Stimulated activated CD8-positive, alpha-beta memory T cell treated with anti-CD3 and anti-CD28 coated beads, Interleukin-12 subunit alpha, Interleukin-12 subunit beta, amount 100 ng/mL, for 4 hours (primary cell): Measurements from ENCODE around the gene PLA2G3.
"Not testable (repeated sequence)": the region's sequence is repeated elsewhere in the genome, so short reads cannot be mapped to it uniquely, and the experiment has no call there.

ENCODE experiments used
- DNase-seq: peaks from one replicate; pipeline ENCODE4 v3.0.0-alpha.2; 2020; ENCODE audit warnings: low read depth

Gene PLA2G3

DNA sequence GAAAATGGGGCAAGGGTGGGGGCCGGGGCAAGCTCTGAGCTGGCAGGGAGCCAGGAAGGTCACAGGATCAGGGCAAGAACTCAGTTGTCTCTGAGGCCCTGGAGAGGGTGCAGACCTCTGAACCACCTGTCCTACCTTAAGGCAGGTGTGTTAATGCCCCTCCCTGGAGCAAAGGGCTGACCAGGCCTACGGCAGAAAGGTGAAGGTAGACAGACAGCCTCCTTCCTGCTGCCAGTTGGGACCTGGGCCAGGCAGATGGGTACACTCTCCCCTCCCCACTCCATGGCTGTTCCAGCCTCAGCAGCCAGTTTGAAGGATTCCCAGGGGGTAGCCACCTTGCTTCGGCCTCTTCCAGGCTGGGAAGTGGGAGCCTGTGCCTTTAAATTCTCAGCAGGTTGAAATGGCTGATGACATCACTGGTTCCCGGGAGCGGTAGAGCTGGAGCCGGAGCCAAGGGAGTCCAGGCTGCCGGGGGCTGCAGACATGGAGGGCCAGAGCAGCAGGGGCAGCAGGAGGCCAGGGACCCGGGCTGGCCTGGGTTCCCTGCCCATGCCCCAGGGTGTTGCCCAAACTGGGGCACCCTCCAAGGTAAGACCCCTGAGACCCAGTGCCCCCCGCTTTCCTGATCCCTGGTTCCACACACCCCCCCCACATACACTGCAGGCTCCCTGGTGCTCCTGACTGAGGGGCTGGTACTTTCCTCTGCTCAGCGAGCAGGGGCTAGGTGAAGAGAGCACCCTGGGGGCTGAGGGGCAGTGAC is 17.6 kb downstream of the PLA2G3 start, which contains the start of gene INPP5J:
INPP5J (plus strand) TSS at position 435 of the 760 bp plus-strand sequence; CDS start at position 484, 49 bp downstream.
- no peak for DNase-seq

DNA sequence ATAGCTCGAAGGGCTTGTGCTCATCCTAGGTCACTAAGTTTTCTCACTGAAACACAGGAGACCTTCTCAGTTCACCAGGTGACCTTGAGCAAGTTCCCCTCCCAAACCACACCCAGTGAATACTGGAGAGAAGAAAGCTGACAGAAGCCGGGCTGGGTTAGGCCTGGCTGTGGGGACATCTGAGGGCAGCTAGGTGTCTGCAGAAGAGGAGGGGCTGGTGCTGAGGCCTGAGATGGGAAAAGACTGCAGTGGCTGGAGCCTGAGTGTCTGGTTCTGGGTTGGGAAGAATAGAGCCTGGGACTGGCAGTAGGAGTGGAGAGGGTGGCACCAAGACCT is 18.1 kb downstream of the PLA2G3 start:
- DNase-seq: no peak

DNA sequence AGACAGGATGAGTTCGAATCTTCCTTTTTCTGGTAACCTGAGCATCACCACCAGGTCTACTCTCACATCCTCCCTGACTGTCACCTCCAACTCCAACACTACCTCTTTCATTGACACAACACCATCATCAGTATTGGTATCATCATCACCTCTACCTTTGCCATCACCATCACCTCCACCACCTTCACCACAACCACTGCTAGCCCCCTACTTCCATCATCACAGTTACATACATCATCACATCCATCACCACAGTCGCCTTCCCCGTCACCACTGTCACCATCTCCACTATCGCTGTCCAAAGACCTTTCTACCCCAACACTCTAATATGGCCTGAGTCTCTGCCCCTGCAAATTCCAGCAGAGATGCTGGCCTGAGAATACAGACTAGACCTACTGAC is 18.9 kb downstream of the PLA2G3 start:
- DNase-seq: no peak

DNA sequence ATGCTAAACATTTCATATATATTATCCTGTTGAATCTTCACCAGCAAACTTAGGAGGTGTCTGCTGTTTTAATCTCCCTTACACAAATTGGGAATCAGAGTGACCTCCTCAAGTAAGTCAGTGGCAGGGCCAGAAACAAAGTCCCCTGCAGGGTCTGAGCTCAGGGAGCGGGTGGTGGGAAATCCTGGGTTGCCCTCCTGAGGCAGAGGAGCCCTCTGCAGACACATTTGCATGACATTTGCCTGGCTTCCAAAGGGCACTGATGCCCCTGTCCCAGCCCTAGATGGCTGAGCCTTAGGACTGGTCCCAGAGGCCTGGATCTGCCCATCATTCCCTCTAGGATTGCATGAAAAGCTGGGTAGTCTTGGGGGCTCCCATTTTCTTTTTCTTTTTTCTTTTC is 19.7 kb downstream of the PLA2G3 start:
- DNase-seq: no peak

DNA sequence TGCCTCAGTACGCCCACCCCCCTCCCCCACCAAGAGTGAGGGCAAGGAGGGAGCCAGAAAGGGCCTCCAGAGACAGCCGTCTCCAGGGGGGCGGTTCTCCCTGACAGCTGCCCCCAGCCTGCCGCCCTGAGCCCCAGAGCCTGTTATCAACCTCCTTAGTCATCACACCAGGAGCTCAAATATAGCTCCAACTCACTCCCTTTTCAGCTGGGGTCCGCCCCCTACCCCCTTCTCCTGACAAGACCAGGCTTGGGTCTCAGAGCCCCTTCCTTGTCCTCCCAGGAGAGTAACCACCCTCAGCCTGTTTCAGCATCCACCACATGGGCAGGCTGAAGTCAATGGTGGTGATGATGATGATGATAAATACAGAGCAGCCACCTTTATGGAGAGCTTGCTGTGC is 20.1 kb downstream of the PLA2G3 start:
- DNase-seq: no peak

DNA sequence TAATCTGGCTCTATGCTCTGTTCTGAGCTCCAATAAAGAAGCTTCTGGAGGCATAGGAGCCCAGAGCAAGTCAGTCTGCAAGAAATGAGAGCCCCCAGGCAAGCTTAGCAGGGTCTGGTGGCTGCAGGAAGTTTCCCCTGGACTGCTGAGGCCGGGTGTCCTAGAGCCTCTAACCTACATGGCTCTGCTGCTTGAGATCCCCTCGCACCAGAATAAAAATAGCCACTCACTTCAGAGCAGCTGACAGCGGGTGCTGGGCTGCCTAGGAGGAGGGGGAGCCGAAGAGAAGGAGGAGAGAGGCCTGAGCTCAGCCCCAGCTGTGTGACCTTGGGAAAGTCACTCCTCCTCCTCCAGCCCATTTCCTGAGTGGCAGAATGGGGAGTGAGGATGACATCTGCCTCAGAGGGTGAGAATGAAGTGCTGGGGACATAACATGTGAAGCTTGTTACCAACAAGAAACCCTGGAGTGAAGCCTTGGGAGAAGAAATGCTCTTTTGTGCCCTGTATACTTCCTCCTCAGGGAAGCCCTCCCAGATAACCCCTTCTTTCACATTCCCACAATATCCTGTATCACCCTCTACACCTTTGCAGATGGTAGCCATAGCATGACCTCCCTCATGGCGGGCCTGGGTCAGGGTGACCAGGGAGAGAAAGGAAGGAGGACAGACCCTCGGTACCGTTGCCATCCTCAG is 21.1 kb downstream of the PLA2G3 start:
- no peak for DNase-seq

DNA sequence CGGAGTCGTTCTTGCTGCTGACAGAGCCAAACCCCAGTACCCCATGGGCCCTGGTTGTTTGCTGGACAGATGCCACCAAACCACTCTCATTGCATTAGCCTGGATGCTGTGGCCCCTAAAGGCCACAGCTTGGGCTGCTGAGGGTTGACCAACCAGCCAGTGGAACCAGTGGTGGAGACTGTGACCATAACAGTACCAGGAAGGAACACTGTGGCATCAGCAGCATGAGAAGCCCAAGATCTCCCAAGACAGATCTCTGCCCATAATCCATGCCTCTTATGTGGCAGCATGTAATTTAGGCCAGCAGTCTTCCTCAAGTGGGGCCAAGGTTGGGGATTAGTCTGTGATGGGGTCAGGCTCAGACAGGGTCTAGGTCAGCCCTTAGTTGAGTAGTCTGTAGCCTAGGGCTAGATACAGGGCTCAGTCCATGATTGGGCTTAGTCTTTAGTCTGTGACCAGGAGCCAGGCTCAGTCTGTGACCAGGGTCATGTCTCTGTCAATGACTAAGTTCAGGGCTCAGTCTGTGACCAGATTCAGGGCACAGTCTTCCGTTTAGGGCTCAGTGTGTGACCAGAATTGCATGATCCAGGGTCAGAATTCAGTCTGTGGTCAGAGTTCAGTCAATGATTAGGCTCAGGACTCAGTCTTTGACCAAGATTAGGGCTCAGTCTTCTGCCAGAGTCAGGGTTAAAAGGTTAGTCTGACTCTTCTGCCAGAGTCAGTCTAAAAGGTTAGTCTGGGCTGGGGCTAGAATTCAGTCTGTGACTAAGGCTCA is 22.1 kb downstream of the PLA2G3 start:
- DNase-seq: no peak

DNA sequence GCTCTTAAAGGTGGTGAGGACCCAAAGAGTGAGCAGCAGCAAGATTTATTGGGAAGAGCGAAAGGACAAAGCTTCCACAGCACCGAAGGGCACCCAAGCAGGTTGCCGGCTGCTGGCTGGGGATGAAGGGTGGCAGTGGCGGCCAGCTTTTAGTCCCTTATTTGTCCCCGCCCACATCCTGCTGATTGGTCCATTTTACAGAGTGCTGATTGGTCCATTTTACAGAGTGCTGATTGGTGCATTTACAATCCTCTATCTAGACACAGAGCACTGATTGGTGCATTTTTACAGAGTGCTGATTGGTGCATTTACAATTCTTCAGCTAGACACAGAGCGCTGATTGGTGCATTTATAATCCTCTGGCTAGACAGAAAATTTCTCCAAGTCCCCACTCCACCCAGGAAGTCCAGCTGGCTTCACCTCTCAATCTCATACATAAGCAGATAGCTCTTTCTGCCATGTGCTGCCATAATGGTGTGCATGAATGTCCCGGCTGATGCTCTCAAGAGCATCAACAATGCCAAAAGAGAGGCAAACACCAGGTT is 27.7 kb downstream of the PLA2G3 start:
- DNase-seq: not testable (repeated sequence)

DNA sequence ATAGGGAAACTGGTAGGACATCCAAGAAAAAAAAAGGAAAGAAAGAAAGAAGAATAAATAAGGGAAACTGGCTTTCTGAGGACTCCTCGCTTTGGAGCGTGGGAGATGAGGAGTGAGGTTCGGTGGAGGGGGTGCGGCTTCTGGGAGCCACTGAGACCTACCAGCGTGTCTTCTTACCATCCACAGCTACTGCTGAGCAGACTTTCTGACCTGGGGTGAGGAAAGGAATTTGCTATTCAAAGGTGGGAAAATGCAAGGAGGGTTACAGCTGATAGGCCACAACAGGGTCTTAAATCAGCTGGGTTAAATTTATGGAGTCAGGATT is 32.5 kb downstream of the PLA2G3 start:
- no peak for DNase-seq

DNA sequence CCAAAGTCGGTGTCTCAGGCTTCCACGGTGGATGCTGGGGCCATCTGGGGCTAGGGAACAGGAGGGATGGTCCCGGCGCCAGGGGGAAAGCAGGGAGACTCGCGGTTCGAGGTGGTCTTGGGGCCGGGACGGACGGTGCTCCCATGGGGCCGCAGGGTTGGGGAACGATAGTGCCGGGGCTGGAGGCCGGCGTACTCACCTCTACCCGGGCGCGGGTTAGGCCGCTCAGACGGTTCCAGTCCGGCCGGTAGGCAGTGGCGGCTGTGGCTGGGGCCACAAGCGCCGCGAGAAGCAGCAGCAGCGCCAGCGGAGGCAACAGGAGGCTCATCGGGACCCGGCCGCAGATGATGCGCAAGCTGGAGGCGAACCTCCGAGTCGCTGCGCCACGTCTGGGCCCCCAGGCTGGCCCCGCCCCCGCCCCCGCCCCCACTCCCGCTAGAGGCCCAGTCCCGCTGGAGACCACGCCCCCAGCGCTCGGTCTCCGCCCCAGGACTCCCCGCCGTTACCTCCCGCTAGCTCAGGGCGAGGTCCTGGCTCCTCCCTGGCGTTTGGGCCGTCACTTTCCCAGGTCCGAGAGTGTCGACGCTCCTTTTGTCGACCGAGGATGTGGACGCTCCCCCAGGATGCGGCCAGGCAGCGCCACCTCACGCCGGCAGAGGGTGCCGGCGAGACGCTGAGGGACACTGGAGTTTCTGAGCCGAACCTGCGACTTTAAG is 33.0 kb downstream of the PLA2G3 start, which contains the start of gene SELENOM:
SELENOM (minus strand) TSS at position 391 of the 716 bp plus-strand sequence; CDS start at position 328, 63 bp downstream.
- DNase-seq: peak; percentile 72

DNA sequence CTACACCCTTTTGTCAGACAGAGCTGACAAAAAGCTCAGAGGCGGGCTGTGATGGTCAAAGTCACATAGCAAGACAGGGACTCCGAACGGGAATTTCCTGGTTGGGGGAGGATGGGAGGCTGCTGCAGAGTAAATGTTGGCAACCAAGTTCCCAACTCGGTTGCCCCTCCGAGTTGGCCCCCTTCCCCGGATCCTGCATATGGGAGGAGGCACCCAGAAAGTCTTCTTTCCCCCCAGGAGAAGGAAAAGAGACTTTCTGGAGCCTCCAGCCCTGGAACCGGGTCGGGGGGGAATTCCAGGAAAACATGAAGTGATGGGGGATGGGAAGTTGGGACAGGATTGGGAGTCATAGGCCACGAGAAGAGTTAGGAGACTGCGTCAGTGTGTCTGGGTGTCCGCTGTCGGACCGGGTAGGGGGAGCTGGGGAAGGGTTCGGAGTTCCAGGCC is 33.6 kb downstream of the PLA2G3 start:
- DNase-seq: no peak

DNA sequence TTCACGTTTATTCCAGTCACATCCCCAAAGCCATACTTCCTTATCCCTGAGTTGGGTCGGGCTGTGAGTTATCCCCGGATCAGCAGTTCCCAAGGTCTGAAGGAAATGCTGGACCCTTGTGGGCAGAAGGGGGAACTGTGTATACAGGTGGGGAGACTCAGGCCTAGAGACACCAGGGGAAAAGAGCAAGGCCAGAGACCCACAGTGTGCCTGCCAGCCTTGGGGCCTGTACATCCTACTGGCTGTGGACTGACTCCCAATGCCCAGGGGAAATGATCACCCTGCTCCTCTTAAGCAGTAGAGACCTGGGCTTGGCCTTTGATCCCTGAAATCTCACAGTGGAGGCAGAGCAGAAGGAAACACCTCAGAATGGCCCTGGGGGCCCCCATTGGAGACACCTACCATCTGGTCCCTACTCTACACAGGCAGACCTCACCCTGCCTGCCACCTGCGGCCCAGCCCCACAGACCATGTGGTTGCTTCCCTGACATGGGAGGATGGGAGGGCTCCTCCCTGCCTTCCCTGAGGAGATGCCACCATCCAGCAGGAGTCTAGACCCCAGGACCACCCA is 34.2 kb downstream of the PLA2G3 start:
- no peak for DNase-seq

DNA sequence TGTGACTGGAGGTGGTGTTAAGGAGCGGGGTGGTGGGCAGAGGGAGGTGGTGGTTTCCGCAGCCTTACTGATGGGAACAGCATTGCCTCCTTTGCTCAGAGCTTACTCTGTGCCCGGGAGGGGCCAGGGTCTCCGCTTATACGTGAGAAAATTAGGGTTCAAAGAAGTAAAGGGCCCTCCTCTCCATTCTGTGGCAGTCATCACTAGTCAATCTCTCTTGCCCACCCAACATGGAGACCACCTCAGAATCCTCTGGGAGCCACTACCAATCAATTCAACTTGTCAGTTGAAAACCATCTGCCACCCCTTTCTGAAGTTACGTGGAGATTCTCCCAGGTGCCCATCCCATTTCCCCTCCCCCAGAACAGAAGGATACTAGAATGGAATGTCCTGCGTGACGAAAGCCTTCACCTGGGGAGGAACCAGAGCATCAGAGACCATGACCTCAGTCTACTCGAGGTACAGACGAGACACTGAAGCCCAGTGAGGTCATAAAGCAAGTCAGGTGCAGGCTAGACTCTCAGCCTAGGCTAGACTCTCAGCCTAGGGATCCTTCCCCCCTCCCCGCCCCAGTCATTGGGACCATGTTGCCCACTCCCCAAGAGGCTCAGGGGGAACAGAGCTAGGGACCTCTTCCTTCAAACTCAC is 34.9 kb downstream of the PLA2G3 start:
- DNase-seq: no peak

DNA sequence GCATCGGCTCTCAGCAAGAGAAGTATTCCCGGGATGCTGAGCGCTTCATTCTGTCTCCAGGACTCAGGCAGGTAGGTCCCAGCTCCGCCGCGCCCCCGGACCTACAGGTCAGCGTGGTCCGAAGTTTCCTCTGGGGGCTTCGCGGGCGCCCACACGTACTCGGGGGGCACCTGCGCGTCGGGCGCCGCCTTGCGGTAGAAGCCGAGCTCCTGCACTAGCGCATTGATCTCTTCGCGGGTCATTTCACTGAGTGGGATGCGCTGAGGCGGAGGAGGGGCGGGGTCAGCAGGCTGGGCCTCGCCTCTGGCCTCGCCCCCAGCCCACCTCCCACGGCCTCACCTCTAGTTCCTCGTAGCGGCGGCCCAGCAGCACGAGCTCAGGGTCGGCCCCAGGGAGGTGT is 35.4 kb downstream of the PLA2G3 start:
- DNase-seq: no peak

DNA sequence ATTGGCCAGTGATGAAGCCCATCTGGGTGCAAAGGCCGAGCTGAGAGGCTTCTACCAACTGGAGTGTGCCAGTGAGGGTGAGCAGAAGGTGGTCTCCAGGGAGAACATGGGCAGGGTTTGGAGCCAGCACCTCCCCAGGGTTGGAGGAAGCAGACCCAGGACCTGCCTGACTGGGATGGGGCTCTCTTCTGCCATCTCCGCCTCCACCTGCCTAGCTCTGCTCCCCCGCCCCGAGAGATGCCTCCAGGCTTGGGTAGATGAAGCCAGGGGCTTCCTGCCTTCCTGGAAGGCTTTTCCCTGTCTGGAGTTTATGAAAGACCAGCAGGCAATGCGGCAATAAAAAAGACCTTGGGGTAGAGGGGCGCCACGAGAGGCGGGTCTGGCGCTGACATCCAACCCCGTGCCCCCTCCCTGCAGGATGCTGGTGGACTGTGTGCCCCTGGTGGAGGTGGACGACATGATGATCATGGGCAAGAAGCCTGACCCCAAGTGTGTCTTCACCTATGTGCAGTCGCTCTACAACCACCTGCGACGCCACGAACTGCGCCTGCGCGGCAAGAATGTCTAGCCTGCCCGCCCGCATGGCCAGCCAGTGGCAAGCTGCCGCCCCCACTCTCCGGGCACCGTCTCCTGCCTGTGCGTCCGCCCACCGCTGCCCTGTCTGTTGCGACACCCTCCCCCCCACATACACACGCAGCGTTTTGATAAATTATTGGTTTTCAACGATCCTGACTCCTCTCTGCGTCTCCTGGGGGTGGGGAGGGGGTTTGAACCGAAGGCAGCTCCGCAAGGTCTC is 36.2 kb downstream of the PLA2G3 start:
- DNase-seq: no peak

DNA sequence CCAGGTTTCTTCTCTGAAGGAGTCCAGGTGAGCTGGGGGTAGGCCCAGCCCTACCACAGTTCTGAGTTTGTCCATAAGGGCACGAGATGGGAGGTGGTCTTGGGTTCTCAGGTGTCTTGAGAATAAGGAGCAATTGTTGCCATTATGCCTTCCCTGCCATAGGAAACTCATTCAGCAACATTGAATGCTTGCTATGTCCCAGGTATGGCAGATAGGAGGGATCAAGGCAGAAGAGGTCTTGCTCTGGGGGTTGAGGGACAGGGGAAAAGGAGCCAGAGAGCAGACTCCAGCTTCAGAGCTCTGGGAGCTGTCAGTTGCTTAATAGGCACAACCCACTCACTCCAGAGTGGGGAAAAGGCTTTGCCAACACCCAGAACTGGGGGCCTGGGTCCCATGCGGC is 37.2 kb downstream of the PLA2G3 start:
- no peak for DNase-seq

DNA sequence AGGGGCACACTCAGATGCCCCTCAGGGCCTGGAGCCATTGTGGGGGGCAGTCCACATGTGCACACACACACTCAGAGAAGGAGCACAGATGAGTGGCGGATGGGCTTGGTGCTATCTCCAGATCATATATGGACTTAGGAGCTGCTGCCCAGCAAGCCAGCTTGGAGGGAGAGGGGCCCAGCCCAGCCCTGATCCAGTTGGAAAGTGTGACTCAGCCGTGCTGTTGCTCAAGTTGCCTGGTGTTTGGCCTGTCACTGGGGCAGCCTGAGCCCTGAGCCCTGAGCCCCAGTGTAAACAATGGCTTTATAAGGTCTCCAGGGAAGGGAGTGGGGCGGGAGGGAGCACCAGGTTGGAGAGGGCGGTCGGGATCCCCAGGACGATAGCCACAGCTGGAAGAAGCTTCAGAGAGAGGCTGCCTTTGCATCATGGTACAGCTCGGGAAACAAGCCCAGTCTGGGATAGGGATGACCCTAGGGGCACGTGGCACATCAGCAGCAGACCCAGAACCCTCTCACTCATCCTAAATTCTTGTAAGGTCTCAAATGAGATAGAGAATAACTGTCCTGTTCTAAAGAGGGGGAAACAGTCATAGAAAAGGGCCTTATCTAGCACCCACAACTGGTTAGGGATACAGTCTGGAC is 37.7 kb downstream of the PLA2G3 start:
- DNase-seq: no peak

DNA sequence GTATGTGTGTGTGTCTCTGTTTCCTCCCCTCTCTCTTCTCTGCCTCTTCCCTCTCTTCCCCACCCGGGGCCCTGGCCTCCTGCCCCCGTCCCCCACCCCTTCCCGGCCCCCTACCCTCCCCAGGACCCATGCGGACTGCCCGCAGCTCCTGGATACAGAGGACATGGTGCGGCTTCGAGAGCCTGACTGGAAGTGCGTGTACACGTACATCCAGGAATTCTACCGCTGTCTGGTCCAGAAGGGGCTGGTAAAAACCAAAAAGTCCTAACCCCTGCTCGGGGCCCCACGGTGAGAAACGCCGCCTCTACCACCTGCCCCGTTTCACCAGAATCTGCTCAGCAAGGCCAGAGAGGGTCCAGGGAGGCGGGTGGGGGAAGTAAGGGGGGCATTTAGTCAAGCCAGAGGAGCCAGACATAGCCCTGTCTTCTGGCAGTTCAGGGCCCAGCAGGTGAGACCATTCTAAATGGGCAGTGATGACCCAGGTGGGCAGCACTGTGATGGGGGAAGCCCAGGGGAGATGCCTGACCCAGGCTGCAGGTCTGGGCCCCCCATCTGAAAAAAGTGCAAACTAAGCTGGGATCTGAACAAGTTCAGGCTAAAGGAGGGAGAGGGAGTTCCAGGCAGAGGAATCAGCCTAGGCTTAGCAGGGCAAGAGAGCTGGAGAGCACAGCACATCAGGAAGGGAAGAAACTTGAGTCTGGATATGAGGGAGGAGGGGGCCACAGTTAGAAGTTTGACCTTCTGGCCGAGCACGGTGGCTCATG is 39.4 kb downstream of the PLA2G3 start:
- no peak for DNase-seq
